Cardiac muscle cell (in vitro differentiated cells and primary cell): ENCODE measurements around the gene SCN4B. TPM values are rescaled to one million over a fixed set of nuclear protein-coding genes. Genes with fewer than 3 reads are reported as not detected.

ENCODE experiments used
- DNase-seq, 2 donors: peaks; one replicate each; pipeline versions ENCODE4 v3.0.0 to v3.0.0-alpha.2; 2010 to 2017; ENCODE audit warnings: low read depth in 1 of 2, low spot score in 1 of 2
- H3K27ac ChIP-seq: fragments of 200-600 bp; sonication (generic); 2 replicates; pipeline ENCODE4 v1.5.1; 2016
- H3K27me3 ChIP-seq: fragments of 200-600 bp; sonication (generic); 2 replicates; pipeline ENCODE4 v1.6.0; 2016; ENCODE audit warnings: control low read depth
- H3K36me3 ChIP-seq: fragments of 200-600 bp; sonication (generic); 2 replicates; pipeline ENCODE4 v1.5.1; 2016; ENCODE audit warnings: control low read depth
- H3K4me1 ChIP-seq: fragments of 200-600 bp; sonication (generic); 2 replicates; pipeline ENCODE4 v1.8.1; 2017; ENCODE audit warnings: low read depth, mild to moderate bottlenecking, mixed run types
- H3K4me3 ChIP-seq: fragments of 200-600 bp; sonication (generic); 2 replicates; pipeline ENCODE4 v1.5.1; 2016; ENCODE audit warnings: mild to moderate bottlenecking
- H3K9me3 ChIP-seq: fragments of 200-600 bp; sonication (generic); 2 replicates; pipeline ENCODE4 v1.5.1; 2017; ENCODE audit warnings: low read depth, mild to moderate bottlenecking, control low read depth
- CTCF ChIP-seq: IDR thresholded peaks from 2 replicates; pipeline ENCODE4 v1.5.1; 2012; ENCODE audit warnings: low read depth, mild to moderate bottlenecking, low read length
- polyA plus RNA-seq: library from polyadenylated mRNA; unstranded; fragments of >200 nt; fragmentation: Nextera tagmentation; extraction: Ambion mirVana; gene quantifications from 2 replicates; pipeline ENCODE4 v1.2.1, GENCODE V29; 2016
- total RNA-seq: library from RNA; depleted of rRNA; stranded (reverse); fragments of >200 nt; gene quantifications from 2 replicates; pipeline ENCODE4 v1.2.3, GENCODE V29; 2016

Gene SCN4B
- total and polyA plus RNA-seq, 2 experiments from 2014 or later = 0.21 to 0.39 TPM

GRCh38 chr11:118143661-118144185 is 8.9 kb downstream of the SCN4B start:
- peaks cover 71% of the 10 kb centered on the region for H3K27me3 ChIP-seq
- H3K4me3 ChIP-seq = no peak overlapping the region
- H3K36me3 ChIP-seq = no peaks in the 10 kb centered on the region
- DNase-seq = no peak
- H3K27ac ChIP-seq = no peak overlapping the region
- no peak for TF ChIP-seq CTCF
- no peaks in the 10 kb centered on the region for H3K4me1 ChIP-seq
- H3K9me3 ChIP-seq = no peaks in the 10 kb centered on the region

DNA sequence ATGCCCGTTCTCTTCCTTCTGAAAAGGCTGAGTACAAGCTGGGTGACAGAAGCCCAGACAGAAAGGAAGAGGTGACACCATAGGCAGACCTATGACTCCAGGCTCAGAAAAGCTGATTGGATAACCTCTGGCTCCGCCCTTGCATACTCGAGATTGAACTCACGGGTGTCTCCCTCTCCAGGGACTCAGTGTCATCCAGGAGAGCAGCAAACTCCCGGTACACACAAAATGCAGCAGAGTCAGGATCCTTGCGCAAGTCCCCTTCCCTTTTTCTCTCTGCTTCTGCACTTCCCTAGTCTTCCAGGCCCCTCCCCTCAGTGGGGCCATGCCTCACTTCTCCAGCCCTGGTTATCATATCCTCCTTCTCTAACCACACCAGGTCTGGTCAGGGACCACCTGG is 9.8 kb downstream of the SCN4B start:
- Histone ChIP-seq H3K4me3 (no peak overlapping the region), H3K27ac (no peak overlapping the region)
- no peak for TF ChIP-seq CTCF

DNA sequence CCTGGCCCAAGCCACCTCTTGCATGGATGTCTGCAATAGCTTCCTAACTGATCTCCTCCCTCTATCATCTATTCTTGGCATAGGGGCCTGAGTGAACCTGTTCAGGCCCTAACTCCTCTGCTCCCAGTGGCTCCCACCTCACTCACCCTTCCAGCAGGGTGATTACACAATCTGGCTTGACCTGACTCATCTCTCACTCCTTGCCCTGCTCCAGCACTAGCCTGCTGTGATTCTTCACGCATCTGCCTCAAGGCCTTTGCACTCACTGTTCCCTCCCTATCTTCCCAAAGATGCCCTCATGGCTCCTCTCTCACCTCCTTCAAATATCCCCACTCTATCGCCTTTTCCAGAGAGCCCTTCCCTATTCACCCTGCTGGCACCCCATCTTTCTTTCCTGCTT is 10.5 kb downstream of the SCN4B start:
- no peaks in the 10 kb centered on the region for H3K4me1 ChIP-seq
- H3K4me3 ChIP-seq = no peak overlapping the region
- no peak for TF ChIP-seq CTCF
- no peaks in the 10 kb centered on the region for H3K9me3 ChIP-seq
- DNase-seq = peak in 1 of 2 donors; percentile 19
- H3K36me3 ChIP-seq = no peaks in the 10 kb centered on the region
- no peak overlapping the region for H3K27ac ChIP-seq
- peaks cover 68% of the 10 kb centered on the region for H3K27me3 ChIP-seq

More for the DNA sequence above, 9.8 kb downstream of the SCN4B start:
- H3K4me1 ChIP-seq = no peaks in the 10 kb centered on the region
- no peaks in the 10 kb centered on the region for H3K9me3 ChIP-seq
- H3K36me3 ChIP-seq = no peaks in the 10 kb centered on the region
- H3K27me3 ChIP-seq = peaks cover 67% of the 10 kb centered on the region
- no peak for DNase-seq

DNA sequence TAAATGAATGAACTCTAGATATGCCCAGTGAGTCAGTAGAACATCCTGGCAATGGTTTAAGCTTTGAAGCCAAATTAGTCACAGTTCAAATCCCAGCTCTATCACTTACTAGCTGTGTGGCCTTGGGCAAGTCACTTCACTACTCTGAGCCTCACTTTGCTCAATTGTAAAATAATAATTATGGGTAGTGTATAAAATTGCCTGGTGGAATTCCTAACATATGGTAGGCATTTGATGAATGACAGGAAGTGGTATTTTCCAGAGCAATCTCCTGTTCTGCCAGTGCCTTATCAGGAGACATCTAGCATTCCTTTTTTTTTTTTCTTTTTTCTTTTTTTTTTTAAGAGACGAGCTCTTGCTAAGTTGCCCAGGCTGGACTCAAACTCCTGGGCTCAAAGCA is 13.0 kb downstream of the SCN4B start:
- Histone ChIP-seq H3K4me3 (no peak overlapping the region), H3K27me3 (peaks cover 58% of the 10 kb centered on the region), H3K27ac (no peak overlapping the region), H3K9me3 (no peaks in the 10 kb centered on the region), H3K36me3 (no peaks in the 10 kb centered on the region), H3K4me1 (no peaks in the 10 kb centered on the region)
- DNase-seq = peak in 1 of 2 donors; percentile 21
- TF ChIP-seq CTCF = no peak

DNA sequence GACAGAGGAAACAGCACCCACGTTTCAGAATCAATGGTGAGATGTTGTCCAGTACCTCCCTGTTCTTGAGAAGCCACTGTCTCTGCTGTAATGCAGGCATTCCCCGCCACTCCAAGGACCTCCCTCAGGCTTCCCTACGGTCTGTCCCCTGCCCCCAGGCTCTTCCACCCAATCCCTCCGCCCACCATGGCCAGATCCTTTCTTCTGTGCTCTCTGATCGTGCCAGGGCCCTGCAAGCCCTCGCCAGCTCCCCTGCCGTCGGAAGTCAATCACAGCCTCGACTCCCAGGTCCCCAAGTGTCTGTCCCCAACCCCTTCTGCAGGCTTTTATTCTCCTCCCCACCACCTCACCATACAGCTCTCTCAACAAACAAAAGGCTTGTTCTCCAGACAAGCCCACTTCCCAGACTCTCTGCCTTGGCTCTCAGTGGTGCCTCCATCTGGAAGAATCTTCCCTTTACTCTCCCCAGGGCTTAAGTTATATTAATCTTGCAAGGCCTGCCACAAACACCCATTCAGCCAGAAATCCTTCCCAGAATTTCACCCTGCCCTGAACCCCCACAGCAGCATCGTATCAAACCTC is 13.7 kb downstream of the SCN4B start:
- H3K4me1 ChIP-seq = no peaks in the 10 kb centered on the region
- no peak for TF ChIP-seq CTCF
- peaks cover 51% of the 10 kb centered on the region for H3K27me3 ChIP-seq
- H3K36me3 ChIP-seq = no peaks in the 10 kb centered on the region
- H3K27ac ChIP-seq = no peak overlapping the region
- H3K9me3 ChIP-seq = no peaks in the 10 kb centered on the region
- H3K4me3 ChIP-seq = no peak overlapping the region
- no peak for DNase-seq
